Cardiac fibroblast (primary cell): Measurements from ENCODE around the gene CDRT4.
A peak's percentile ranks its signal among the peaks of the same experiment; 100 is the strongest.

Experiments used
- DNase-seq, 2 donors: peaks; one replicate each; pipeline versions ENCODE4 v3.0.0 to v3.0.0-alpha.2; 2010; ENCODE audit warnings: low read depth in 2 of 2
- H3K4me3 ChIP-seq, 2 donors: replicated peaks in 1 of 2; 1 replicate in 1 of 2; 2 replicates in 1 of 2; pipeline ENCODE4 v1.5.1; 2011; ENCODE audit warnings: low read depth in 2 of 2, low read length in 2 of 2, mild to moderate bottlenecking in 2 of 2, moderate library complexity in 1 of 2
- CTCF ChIP-seq: IDR thresholded peaks from one replicate; pipeline ENCODE4 v1.5.1; 2011; ENCODE audit warnings: low read depth, mild to moderate bottlenecking, low read length, inconsistent platforms

CDRT4 gene

GRCh38 chr17:15494821-15495220 lies 27.4 kb upstream of the CDRT4 start:
- TF ChIP-seq CTCF, result no peak
- no peak for DNase-seq
- no peak overlapping the region for H3K4me3 ChIP-seq

GRCh38 chr17:15493693-15494035 lies 26.2 kb upstream of the CDRT4 start:
- no peak overlapping the region for H3K4me3 ChIP-seq
- no peak for TF ChIP-seq CTCF
- no peak for DNase-seq

- DNase-seq, result no peak
- no peak overlapping the region for H3K4me3 ChIP-seq
- TF ChIP-seq CTCF, result no peak
These were observed 25.6 kb upstream of the CDRT4 start for GRCh38 chr17:15492791-15493692.

GRCh38 chr17:15492186-15492585 lies 24.8 kb upstream of the CDRT4 start:
- DNase-seq, result no peak
- TF ChIP-seq CTCF, result no peak
- H3K4me3 ChIP-seq, result no peak overlapping the region

GRCh38 chr17:15490634-15491261 lies 23.3 kb upstream of the CDRT4 start:
- DNase-seq, result peak; percentile 71 to 80
- no peak overlapping the region for H3K4me3 ChIP-seq
- no peak for TF ChIP-seq CTCF

- no peak for TF ChIP-seq CTCF
- DNase-seq, result no peak
- H3K4me3 ChIP-seq, result no peak overlapping the region
These were observed 21.1 kb upstream of the CDRT4 start for GRCh38 chr17:15488557-15488956.

- H3K4me3 ChIP-seq, result no peak overlapping the region
- no peak for TF ChIP-seq CTCF
- no peak for DNase-seq
These were observed 17.6 kb upstream of the CDRT4 start for GRCh38 chr17:15485045-15485444.
